ENCODE results near the gene OSBP. TPM values are rescaled to one million over a fixed set of nuclear protein-coding genes. Genes with fewer than 3 reads are reported as not detected.

The OSBP gene
- total and polyA plus RNA-seq, 2 donors (not counting 3 experiments of a cell fraction or from before 2014, with no cell fraction given): 14.2 to 37.5 TPM

DNA sequence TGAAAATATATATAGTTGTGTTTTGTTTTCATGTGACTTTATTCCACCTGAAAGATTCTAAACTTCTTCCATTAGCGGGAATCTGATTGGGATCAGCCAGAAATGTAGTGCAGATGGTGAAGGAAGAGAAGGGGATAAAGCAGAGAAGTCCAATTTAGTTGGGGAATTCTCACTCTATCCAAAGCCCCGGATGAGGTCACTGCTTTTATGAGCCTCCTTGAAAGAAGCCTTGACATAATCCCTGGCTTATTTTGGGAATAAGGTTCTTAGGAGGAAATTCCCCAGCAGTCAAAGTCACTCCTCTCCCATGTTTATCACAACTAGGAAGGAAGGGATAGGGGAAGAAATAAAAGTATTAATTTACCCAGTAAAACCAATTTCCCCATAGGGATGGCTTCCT lies 41.1 kb downstream of the OSBP start:
- Histone ChIP-seq H3K4me3 (replicated peaks in 1 of 3; ENCODE audit: insufficient read depth in 1 of 3, low read depth in 1 of 3, low read length in 3 of 3) (no peak overlapping the region), H3K36me3 (ENCODE audit: control insufficient read depth in 2 of 2, extremely low read depth in 1 of 2, insufficient read depth in 2 of 2, low read length in 2 of 2) (peaks cover 15 to 18% of the 10 kb centered on the region in 2 experiments), H3K4me1 (ENCODE audit: control insufficient read depth, extremely low read depth, insufficient read depth, low read length) (peaks cover 5% of the 10 kb centered on the region), H3K9me3 (replicated peaks; ENCODE audit: control insufficient read depth, insufficient read depth, low read length) (no peaks in the 10 kb centered on the region), H3K4me2 (ENCODE audit: insufficient read depth, low read length) (no peak overlapping the region), H4K20me1 (replicated peaks; ENCODE audit: control insufficient read depth, extremely low read depth, insufficient read depth, low read length) (no peaks in the 10 kb centered on the region), H3K9me1 (replicated peaks; ENCODE audit: control insufficient read depth, extremely low read depth, insufficient read depth, low read length) (no peaks in the 10 kb centered on the region), H3K79me2 (ENCODE audit: control insufficient read depth, insufficient read depth, low read length) (no peaks in the 10 kb centered on the region), H3K27me3 (ENCODE audit: control insufficient read depth in 2 of 2, insufficient read depth in 2 of 2, low read length in 2 of 2) (no peaks in the 10 kb centered on the region), H2AFZ (ENCODE audit: low read depth, low read length) (no peak overlapping the region), H3K27ac (ENCODE audit: insufficient read depth, low read depth, low read length) (no peak overlapping the region), H3K9ac (replicated peaks; ENCODE audit: extremely low read depth, insufficient read depth, low read length) (no peak overlapping the region)
- dilution Hi-C loops (cut with MboI; ENCODE audit: extremely low pct_ligation_motif_present, low sequenced_read_pairs) (no loop called here), intact Hi-C loops (cut with micrococcal nuclease) (no loop called here)
- no TSS peak for BruUV-seq (replicated peaks)
- FAIRE-seq (no peak), DNase-seq (ENCODE audit: low read depth, low spot score) (peak; percentile 19)
- CTCF ChIA-PET: no interaction called here
- TF ChIP-seq POLR2A (IDR thresholded peaks at IDR 0.05; ENCODE audit: low read depth, low read length) (no peak), POLR2AphosphoS5 (IDR thresholded peaks at IDR 0.05; ENCODE audit: insufficient read depth, low read depth, low read length) (no peak), FOS (IDR thresholded peaks at IDR 0.05; ENCODE audit: borderline replicate concordance, insufficient read depth, low read length) (no peak), GATA2 (IDR thresholded peaks at IDR 0.05; ENCODE audit: insufficient read depth, insufficient read length, low read depth, low read length) (no peak), EZH2 (IDR thresholded peaks at IDR 0.05; ENCODE audit: borderline replicate concordance, low read depth, low read length, severe bottlenecking) (no peak), JUN (IDR thresholded peaks at IDR 0.05; ENCODE audit: borderline replicate concordance, insufficient read depth, insufficient read length, low read depth) (no peak), MYC (IDR thresholded peaks at IDR 0.05; ENCODE audit: low read depth, low read length) (no peak)
- TF ChIP-seq, protein P1, sequence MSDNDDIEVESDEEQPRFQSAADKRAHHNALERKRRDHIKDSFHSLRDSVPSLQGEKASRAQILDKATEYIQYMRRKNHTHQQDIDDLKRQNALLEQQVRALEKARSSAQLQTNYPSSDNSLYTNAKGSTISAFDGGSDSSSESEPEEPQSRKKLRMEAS (IDR thresholded peaks at IDR 0.05; ENCODE audit: insufficient read depth, insufficient read length): no peak
- TF ChIP-seq, protein P2, sequence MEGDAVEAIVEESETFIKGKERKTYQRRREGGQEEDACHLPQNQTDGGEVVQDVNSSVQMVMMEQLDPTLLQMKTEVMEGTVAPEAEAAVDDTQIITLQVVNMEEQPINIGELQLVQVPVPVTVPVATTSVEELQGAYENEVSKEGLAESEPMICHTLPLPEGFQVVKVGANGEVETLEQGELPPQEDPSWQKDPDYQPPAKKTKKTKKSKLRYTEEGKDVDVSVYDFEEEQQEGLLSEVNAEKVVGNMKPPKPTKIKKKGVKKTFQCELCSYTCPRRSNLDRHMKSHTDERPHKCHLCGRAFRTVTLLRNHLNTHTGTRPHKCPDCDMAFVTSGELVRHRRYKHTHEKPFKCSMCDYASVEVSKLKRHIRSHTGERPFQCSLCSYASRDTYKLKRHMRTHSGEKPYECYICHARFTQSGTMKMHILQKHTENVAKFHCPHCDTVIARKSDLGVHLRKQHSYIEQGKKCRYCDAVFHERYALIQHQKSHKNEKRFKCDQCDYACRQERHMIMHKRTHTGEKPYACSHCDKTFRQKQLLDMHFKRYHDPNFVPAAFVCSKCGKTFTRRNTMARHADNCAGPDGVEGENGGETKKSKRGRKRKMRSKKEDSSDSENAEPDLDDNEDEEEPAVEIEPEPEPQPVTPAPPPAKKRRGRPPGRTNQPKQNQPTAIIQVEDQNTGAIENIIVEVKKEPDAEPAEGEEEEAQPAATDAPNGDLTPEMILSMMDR (IDR thresholded peaks at IDR 0.05; ENCODE audit: extremely low read depth in 1 of 2, insufficient read depth in 1 of 2, low read depth in 1 of 2, low read length in 2 of 2): no peak
- POLR2A ChIA-PET: no interaction called here
